Activated CD4-positive, alpha-beta T cell treated with anti-CD3 and anti-CD28 coated beads for 36 hours (primary cell): Measurements from ENCODE around the gene PLEKHF1. TPM values are rescaled to one million over a fixed set of nuclear protein-coding genes. Genes with fewer than 3 reads are reported as not detected.

Experiments used
- ATAC-seq: fragments of 200-7000 bp; cut with Tn5 transposase; one replicate; pipeline ENCODE4 v1.10.0; 2021; ENCODE audit warnings: mild to moderate bottlenecking, moderate library complexity
- CTCF ChIA-PET: fragments of 350-600 bp; sonication (Branson Sonifier 250); formaldehyde crosslinking; loops from one replicate; lab custom pipeline; 2021; ENCODE audit warnings: antibody characterized with exemption; lab: Charles Lee
- POLR2A ChIA-PET: fragments of 350-600 bp; sonication (Branson Sonifier 250); formaldehyde crosslinking; loops from one replicate; lab custom pipeline; 2021; ENCODE audit warnings: antibody characterized with exemption, inconsistent platforms; lab: Charles Lee
- DNase-seq: peaks from one replicate; pipeline ENCODE4 v3.0.0-alpha.2; 2020
- H3K27ac Mint-ChIP-seq: one replicate; pipeline ENCODE4 v1.8.0; 2021; ENCODE audit warnings: mixed read lengths
- H3K27me3 Mint-ChIP-seq: one replicate; pipeline ENCODE4 v1.8.0; 2021; ENCODE audit warnings: mixed read lengths
- H3K36me3 Mint-ChIP-seq: one replicate; pipeline ENCODE4 v1.8.0; 2021; ENCODE audit warnings: low read depth, mixed read lengths
- H3K4me1 Mint-ChIP-seq: one replicate; pipeline ENCODE4 v1.8.0; 2021; ENCODE audit warnings: mixed read lengths
- H3K4me3 Mint-ChIP-seq: one replicate; pipeline ENCODE4 v1.8.0; 2021; ENCODE audit warnings: mild to moderate bottlenecking, moderate library complexity, mixed read lengths
- H3K9me3 Mint-ChIP-seq: one replicate; pipeline ENCODE4 v1.8.0; 2021; ENCODE audit warnings: low read depth, mixed read lengths
- intact Hi-C, 2 experiments: fragments of 100-400 bp; cut with DNase I in 1 of 2; cut with micrococcal nuclease in 1 of 2; formaldehyde crosslinking; loops; one replicate each; pipeline versions ENCODE4 v1.14.2 to v1.15.1; 2022 to 2024; cut with DNase I, micrococcal nuclease
- total RNA-seq, 2 experiments: library from RNA; stranded (reverse); gene quantifications; one replicate each; pipeline ENCODE4 v1.2.3, GENCODE V29; 2021

The PLEKHF1 gene
- total RNA-seq, 2 experiments from 2014 or later: 25.4 to 26.6 TPM

DNA sequence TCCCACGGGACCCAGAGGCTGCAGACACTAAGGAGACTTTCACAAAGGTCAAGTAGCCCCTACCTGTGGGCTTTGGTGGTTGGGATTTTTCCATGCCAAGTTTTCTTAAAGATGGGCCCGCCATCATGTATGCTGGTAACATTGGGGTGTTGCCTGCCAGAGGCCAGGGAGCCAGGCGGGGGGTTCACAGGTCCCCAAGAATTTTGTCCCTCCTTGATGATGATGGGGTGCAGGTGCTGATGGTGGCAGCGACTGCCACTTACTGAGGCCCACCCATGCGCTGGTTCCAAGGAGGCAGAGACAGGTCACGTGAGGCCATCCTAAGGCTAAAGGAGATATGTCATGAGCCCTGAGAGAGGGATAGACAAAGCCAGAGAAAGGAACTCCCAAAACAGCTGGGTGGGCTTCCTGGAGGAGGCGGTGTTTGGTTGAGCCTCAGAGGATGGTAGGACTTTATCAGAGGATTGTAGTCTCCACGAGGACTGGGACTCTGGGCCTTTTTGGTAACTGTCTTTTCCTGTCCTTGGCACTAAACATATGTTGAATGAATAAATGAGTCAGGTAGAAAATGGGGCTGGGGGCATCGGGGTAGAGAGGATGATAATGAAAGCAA, 14.4 kb downstream of the PLEKHF1 start:
- peak; percentile 23 for DNase-seq
- Mint-ChIP-seq H3K27ac (peak overlapping the region; percentile 91), H3K4me1 (peaks cover 76% of the 10 kb centered on the region), H3K36me3 (peaks cover 10% of the 10 kb centered on the region), H3K4me3 (peak overlapping the region; percentile 22), H3K9me3 (no peaks in the 10 kb centered on the region), H3K27me3 (no peaks in the 10 kb centered on the region)
- intact Hi-C loops: loop anchor here (1.0 to 2.0 kb wide), 3 partner anchors 7 to 14 kb away; partner anchors contain the start of gene PLEKHF1 (in 1 of the 2)
- no peak for ATAC-seq
- CTCF ChIA-PET: interaction anchor here (0.5 to 4.2 kb wide), 3 partner anchors 12 to 83 kb away, joined by 3 to 21 read pairs (median 4); no protein-coding TSS in a partner anchor
- POLR2A ChIA-PET: no interaction called here

DNA sequence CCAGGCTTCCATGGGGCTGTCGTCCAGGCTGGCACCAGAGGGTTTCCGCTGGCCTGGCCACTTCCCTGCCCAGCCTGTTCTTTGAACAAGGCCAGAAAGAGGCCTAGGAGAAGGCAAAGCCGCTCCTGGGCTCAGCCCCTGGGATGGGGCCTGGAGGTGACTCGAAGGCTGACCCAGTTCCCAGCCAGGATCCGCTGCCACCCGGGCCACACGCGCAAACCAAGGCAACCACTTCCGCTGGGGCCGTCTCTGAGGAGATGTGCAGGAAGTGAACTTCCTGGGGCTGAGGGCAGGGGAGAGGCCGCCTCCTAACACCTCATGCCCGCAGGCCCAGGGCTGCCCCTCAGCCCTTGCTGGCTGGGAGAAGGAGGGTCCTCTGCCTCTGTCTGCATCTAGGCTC, 15.2 kb downstream of the PLEKHF1 start:
- POLR2A ChIA-PET: interaction anchor here (2.2 kb wide), 1 partner anchor 8 kb away, joined by 13 read pairs; no protein-coding TSS in a partner anchor
- H3K9me3 Mint-ChIP-seq: no peaks in the 10 kb centered on the region
- H3K4me1 Mint-ChIP-seq: peaks cover 75% of the 10 kb centered on the region
- intact Hi-C loops: loop anchor here (1.0 to 2.0 kb wide), 3 partner anchors 8 to 15 kb away; partner anchors contain the start of gene PLEKHF1 (in 1 of the 2)
- H3K27ac Mint-ChIP-seq: peak overlapping the region; percentile 91
- H3K36me3 Mint-ChIP-seq: peaks cover 9% of the 10 kb centered on the region
- H3K4me3 Mint-ChIP-seq: peak overlapping the region; percentile 61
- ATAC-seq: peak; percentile 91
- peak; percentile 92 for DNase-seq
- H3K27me3 Mint-ChIP-seq: no peaks in the 10 kb centered on the region
- CTCF ChIA-PET: interaction anchor here (0.6 to 4.2 kb wide), 4 partner anchors 9 to 84 kb away, joined by 4 to 21 read pairs (median 12); no protein-coding TSS in a partner anchor

DNA sequence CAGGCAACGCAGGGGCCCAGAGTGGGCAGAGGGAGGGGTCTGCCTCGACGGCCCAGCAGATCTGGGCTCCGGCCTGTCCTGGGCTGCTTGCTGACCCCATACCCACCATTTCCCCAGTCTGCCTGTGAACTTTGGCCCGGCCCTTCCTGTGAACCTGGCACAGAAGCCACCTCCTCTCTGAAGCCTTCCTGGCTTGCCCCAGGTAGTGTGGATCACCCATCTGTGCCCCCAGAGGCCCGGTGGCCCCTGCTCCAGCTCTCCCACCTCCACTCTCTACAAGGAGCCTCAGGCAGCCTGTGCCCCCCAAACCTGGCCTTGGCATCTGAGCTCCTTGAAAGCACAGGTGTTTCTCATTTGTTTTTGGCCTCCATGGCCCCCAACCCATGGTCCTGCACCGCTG, 15.7 kb downstream of the PLEKHF1 start:
- intact Hi-C loops: loop anchor here (1.0 to 2.0 kb wide), 3 partner anchors 9 to 16 kb away; partner anchors contain the start of gene PLEKHF1 (in 1 of the 2)
- Mint-ChIP-seq H3K4me3 (peak overlapping the region; percentile 61), H3K4me1 (peaks cover 70% of the 10 kb centered on the region), H3K27me3 (no peaks in the 10 kb centered on the region), H3K27ac (peak overlapping the region; percentile 91), H3K36me3 (peaks cover 6% of the 10 kb centered on the region), H3K9me3 (no peaks in the 10 kb centered on the region)
- ChIA-PET POLR2A (interaction anchor here (2.2 kb wide), 1 partner anchor 9 kb away, joined by 13 read pairs; no protein-coding TSS in a partner anchor), CTCF (interaction anchor here (1.8 to 2.1 kb wide), 2 partner anchors 9 kb away, joined by 6 to 18 read pairs; no protein-coding TSS in a partner anchor)
- DNase-seq: no peak
- peak; percentile 2 for ATAC-seq

DNA sequence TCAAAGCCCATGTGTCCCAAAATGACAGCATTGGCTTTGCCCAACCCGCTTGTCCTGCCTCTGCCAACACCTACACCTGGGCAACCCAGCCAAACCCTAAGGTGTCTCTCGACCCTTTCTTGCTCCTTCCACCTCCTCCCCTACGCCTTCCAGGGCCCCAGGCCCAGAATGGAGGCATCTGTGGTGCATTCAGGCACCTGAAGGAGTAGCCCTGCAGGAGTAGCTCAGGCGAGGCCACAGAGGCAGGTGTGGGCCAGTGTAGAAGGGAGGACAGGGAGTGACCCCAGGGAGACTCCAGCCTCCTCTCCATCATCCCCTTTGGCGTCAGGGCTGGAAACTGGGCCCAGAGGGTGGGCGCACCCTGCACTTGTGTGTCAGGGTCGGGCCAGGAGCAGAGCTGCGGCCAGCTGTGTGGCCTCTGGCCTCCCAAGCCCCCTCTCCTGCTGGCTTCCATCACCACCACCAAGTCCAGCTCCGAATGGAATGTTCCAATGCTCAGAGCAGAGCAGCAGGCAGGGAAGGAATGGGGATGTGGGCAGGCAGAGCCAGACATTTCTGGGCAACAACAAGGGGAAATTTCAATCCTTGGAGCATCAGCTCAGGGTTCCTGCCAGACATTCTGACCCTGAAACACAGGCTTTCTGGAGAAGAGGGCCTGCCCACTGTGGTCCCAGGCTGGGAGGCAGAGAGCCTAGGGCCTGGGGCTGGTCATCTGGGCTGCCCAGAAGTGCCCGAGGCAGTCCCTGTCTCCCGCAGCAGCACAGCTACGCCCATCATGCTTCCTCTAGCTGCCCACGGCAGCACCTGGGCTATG, 16.4 kb downstream of the PLEKHF1 start:
- DNase-seq (no peak), ATAC-seq (no peak)
- intact Hi-C loops: loop anchor here in 1 of 2 experiments (2.0 kb wide), 1 partner anchor 15 kb away; no protein-coding TSS in a partner anchor
- Mint-ChIP-seq H3K4me1 (peaks cover 68% of the 10 kb centered on the region), H3K36me3 (peaks cover 3% of the 10 kb centered on the region), H3K4me3 (peak overlapping the region; percentile 61), H3K27me3 (no peaks in the 10 kb centered on the region), H3K27ac (peak overlapping the region; percentile 91), H3K9me3 (no peaks in the 10 kb centered on the region)
- CTCF ChIA-PET: interaction anchor here (0.7 to 2.1 kb wide), 6 partner anchors 9 to 148 kb away, joined by 3 to 18 read pairs (median 6); no protein-coding TSS in a partner anchor
- POLR2A ChIA-PET: interaction anchor here (2.2 kb wide), 1 partner anchor 9 kb away, joined by 13 read pairs; no protein-coding TSS in a partner anchor

DNA sequence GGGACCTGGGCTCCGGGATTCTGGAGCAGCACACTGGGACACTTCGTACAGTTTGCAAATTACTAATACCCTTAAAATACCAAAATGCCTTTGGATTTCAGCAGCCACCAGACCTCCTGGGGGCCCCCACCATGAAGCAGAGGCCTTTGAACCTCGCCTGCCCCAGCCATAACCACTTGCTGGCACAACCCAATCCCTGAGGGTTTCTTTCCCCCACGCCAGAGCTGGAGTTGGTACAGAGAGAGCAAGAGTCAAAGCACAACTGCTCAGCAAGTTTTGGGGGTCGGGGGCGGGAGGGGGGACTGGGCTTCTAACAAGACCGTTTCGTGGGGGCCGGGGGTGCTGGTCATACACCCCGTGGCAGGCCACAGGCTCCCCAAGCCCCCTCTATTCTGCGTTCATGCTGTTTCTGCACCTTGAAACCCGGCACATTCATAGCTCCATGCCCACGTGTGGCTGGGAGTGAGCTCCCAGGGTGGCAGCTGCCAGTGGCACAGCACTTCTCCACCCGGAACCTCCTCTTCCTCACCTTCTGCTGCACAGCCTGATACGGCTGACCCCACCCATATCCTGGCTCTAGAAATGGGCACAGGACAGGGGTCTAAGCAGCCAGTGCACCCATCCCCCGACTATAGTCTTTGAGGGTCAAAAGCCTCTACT, 17.1 kb downstream of the PLEKHF1 start:
- Mint-ChIP-seq H3K4me1 (peaks cover 66% of the 10 kb centered on the region), H3K4me3 (no peak overlapping the region), H3K36me3 (no peaks in the 10 kb centered on the region), H3K27ac (no peak overlapping the region), H3K27me3 (no peaks in the 10 kb centered on the region), H3K9me3 (no peaks in the 10 kb centered on the region)
- CTCF ChIA-PET: interaction anchor here (0.6 to 2.1 kb wide), 7 partner anchors 8 to 148 kb away, joined by 3 to 18 read pairs (median 6); no protein-coding TSS in a partner anchor
- intact Hi-C loops: no loop called here
- POLR2A ChIA-PET: interaction anchor here (2.2 kb wide), 1 partner anchor 10 kb away, joined by 13 read pairs; no protein-coding TSS in a partner anchor
- no peak for DNase-seq
- no peak for ATAC-seq

DNA sequence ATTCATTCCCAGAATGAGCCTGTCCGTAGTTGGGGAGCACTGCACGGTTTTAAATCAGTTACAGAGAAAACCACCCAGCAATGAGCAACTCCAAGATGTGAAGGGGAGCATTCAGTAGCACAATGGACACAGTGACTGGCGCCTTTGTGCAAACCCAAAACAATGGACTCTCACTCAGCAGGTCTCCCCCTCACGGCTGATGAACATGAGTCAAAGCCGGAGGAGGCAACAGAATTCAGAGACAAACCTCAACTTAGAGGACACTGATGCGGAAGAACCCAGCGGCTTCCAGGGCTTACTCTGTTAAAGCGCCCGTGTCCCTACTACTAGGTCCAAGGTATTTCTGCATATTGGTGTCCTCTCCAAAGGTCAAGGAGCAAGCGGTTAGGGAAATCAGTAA, 17.7 kb downstream of the PLEKHF1 start:
- ChIA-PET POLR2A (no interaction called here), CTCF (interaction anchor here (0.6 kb wide), 1 partner anchor 97 kb away, joined by 3 read pairs; no protein-coding TSS in a partner anchor)
- Mint-ChIP-seq H3K4me1 (peaks cover 68% of the 10 kb centered on the region), H3K27ac (no peak overlapping the region), H3K4me3 (no peak overlapping the region), H3K9me3 (no peaks in the 10 kb centered on the region), H3K36me3 (no peaks in the 10 kb centered on the region), H3K27me3 (no peaks in the 10 kb centered on the region)
- DNase-seq: no peak
- intact Hi-C loops: no loop called here
- no peak for ATAC-seq

DNA sequence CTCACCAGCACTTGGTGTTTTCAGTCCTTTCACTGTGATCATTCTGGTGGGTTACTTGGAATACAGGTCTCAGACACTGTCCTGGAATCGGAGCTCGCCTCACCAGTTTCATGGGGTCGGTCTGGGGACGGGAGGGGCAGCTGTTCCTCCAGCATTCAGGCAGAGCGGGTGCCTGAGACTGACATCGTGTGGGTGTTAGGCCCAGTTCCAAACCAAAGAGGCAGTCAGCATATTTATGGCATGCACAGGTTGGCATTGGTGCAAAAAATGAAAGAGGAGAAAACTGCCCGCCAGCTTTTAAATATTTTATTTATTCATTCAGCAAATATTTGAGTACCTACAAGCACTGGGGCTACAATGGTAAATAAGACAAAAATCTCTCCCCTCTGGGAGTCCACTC, 20.1 kb downstream of the PLEKHF1 start:
- H3K27ac Mint-ChIP-seq: no peak overlapping the region

DNA sequence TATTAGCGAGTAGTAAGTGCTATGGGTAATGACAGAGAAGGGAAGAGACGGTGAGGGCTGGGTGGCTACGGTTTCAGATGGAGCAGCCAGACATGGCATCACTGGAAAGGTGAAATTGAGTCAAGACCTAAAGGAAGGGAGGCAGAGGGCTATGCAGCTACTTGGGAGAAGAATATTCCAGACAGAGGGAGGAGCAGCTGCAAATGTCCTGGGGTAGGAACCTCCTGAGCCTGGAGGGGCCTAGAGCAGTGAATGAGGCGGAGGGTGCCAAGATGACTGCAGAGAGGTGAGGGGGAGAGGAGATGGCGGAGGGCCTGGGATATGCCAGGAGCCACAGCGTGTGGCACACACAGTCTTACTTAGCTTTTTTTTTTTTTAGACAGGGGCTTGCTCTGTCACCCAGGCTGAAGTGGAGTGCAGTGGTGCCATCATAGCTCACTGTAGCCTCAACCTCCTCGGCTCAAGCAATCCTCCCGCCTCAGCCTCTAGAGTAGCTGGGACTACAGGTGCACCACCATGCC, 21.1 kb downstream of the PLEKHF1 start:
- Mint-ChIP-seq H3K27ac (peak overlapping the region; percentile 79), H3K36me3 (peaks cover 10% of the 10 kb centered on the region), H3K4me1 (peaks cover 59% of the 10 kb centered on the region), H3K27me3 (no peaks in the 10 kb centered on the region), H3K9me3 (peaks cover 6% of the 10 kb centered on the region), H3K4me3 (no peak overlapping the region)
- ChIA-PET POLR2A (interaction anchor here (0.7 kb wide), 1 partner anchor 9 kb away, joined by 11 read pairs; no protein-coding TSS in a partner anchor), CTCF (interaction anchor here (0.6 to 2.3 kb wide), 6 partner anchors 9 to 80 kb away, joined by 3 to 9 read pairs (median 3); no protein-coding TSS in a partner anchor)
- DNase-seq: no peak
- ATAC-seq: no peak
- intact Hi-C loops: loop anchor here in 1 of 2 experiments (2.0 kb wide), 2 partner anchors 14 to 64 kb away; no protein-coding TSS in a partner anchor

More for the DNA sequence above, 20.1 kb downstream of the PLEKHF1 start:
- Mint-ChIP-seq H3K4me3 (no peak overlapping the region), H3K9me3 (peaks cover 6% of the 10 kb centered on the region), H3K4me1 (peaks cover 65% of the 10 kb centered on the region), H3K27me3 (no peaks in the 10 kb centered on the region), H3K36me3 (peaks cover 4% of the 10 kb centered on the region)
- CTCF ChIA-PET: interaction anchor here (0.6 to 2.3 kb wide), 7 partner anchors 7 to 75 kb away, joined by 3 to 9 read pairs (median 4); partner anchors contain the start of gene PLEKHF1
- POLR2A ChIA-PET: interaction anchor here (0.8 kb wide), 1 partner anchor 12 kb away, joined by 3 read pairs; no protein-coding TSS in a partner anchor
- intact Hi-C loops: no loop called here
- DNase-seq (no peak), ATAC-seq (no peak)

DNA sequence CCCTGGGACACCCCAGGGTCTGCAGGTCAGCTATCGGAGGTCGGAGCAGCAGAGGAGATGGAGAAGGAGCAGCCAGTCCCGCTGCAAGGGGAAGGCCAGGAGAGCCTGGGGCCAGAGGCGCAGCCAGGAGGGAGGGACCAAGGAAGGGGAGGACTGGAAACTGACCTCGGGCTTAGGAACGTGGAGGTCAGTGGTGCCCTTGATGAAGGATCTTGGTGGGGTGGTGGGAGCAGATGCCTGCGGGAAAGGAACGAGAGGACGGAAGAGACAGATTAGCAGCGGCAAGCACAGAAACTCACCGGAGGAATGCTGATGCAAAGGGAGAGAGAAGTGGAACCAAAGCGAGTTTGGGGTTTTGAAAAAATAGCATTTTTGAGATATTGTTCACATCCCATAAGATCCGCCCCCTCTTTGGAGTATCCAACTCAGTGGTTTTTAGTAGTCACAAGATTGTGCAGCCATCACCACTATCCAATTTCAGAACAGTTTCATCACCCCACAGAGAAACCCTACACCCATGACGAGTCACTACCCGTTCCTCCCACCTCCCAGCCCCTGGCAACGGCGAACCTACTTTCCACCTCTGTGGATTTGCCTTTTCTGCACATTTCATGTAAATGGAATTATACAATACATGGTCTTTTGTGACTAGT, 22.1 kb downstream of the PLEKHF1 start:
- peaks cover 10% of the 10 kb centered on the region for H3K36me3 Mint-ChIP-seq
- no peak overlapping the region for H3K4me3 Mint-ChIP-seq
- H3K27ac Mint-ChIP-seq: peak overlapping the region; percentile 86
- ChIA-PET CTCF (interaction anchor here (0.6 to 2.3 kb wide), 2 partner anchors 77 to 81 kb away, joined by 3 to 9 read pairs; no protein-coding TSS in a partner anchor), POLR2A (interaction anchor here (0.6 kb wide), 1 partner anchor 385 kb away, joined by 3 read pairs; no protein-coding TSS in a partner anchor)
- ATAC-seq (peak; percentile 87), DNase-seq (peak; percentile 84)
- intact Hi-C loops: loop anchor here (1.0 to 2.0 kb wide), 4 partner anchors 14 to 100 kb away; no protein-coding TSS in a partner anchor
- H3K27me3 Mint-ChIP-seq: no peaks in the 10 kb centered on the region
- peaks cover 51% of the 10 kb centered on the region for H3K4me1 Mint-ChIP-seq
- H3K9me3 Mint-ChIP-seq: peaks cover 6% of the 10 kb centered on the region
